T-helper 1 cell treated with Interleukin-12 subunit alpha and Interleukin-12 subunit beta and Interleukin-4 antibody, amounts not matched to agents 30 μg/mL and 1 μg/mL, for 36 hours (primary cell): Measurements from ENCODE around the gene RGCC.
"Not testable (repeated sequence)": the region's sequence is repeated elsewhere in the genome, so short reads cannot be mapped to it uniquely, and the experiment has no call there.

Experiments
- H3K27ac Mint-ChIP-seq: one replicate; pipeline ENCODE4 v1.8.0; 2021; ENCODE audit warnings: mild to moderate bottlenecking, mixed read lengths
- H3K27me3 Mint-ChIP-seq: one replicate; pipeline ENCODE4 v1.8.0; 2021; ENCODE audit warnings: low read depth, mixed read lengths
- H3K36me3 Mint-ChIP-seq: one replicate; pipeline ENCODE4 v1.8.0; 2021; ENCODE audit warnings: low read depth, mixed read lengths
- H3K4me1 Mint-ChIP-seq: one replicate; pipeline ENCODE4 v1.8.0; 2021; ENCODE audit warnings: low read depth, mixed read lengths
- H3K4me3 Mint-ChIP-seq: one replicate; pipeline ENCODE4 v1.8.0; 2021; ENCODE audit warnings: mild to moderate bottlenecking, moderate library complexity, mixed read lengths
- H3K9me3 Mint-ChIP-seq: one replicate; pipeline ENCODE4 v1.8.0; 2021; ENCODE audit warnings: mixed read lengths

Gene RGCC

GRCh38 chr13:41456768-41457588, at the start of gene RGCC:
RGCC (plus strand) TSS chr13:41457550; CDS start chr13:41457708, 158 bp downstream.
- Mint-ChIP-seq H3K36me3 (peaks cover 12% of the 10 kb centered on the region), H3K27ac (peak within 1 kb of the TSS; percentile 90), H3K4me1 (peaks cover 38% of the 10 kb centered on the region), H3K9me3 (no peaks in the 10 kb centered on the region), H3K27me3 (peaks cover 27% of the 10 kb centered on the region), H3K4me3 (peak within 1 kb of the TSS; percentile 88)

GRCh38 chr13:41408121-41408520, 49.2 kb upstream of the RGCC start:
- H3K4me3 Mint-ChIP-seq = no peak overlapping the region
- no peak overlapping the region for H3K27ac Mint-ChIP-seq
- H3K27me3 Mint-ChIP-seq = peaks cover 25% of the 10 kb centered on the region
- no peaks in the 10 kb centered on the region for H3K9me3 Mint-ChIP-seq
- H3K36me3 Mint-ChIP-seq = no peaks in the 10 kb centered on the region
- H3K4me1 Mint-ChIP-seq = no peaks in the 10 kb centered on the region

- Mint-ChIP-seq H3K27ac (no peak overlapping the region), H3K9me3 (no peaks in the 10 kb centered on the region), H3K27me3 (peaks cover 25% of the 10 kb centered on the region), H3K4me3 (no peak overlapping the region), H3K4me1 (no peaks in the 10 kb centered on the region), H3K36me3 (no peaks in the 10 kb centered on the region)
Observed at GRCh38 chr13:41408746-41409145, 48.6 kb upstream of the RGCC start.

- H3K4me3 Mint-ChIP-seq = no peak overlapping the region
- no peaks in the 10 kb centered on the region for H3K9me3 Mint-ChIP-seq
- H3K4me1 Mint-ChIP-seq = no peaks in the 10 kb centered on the region
- no peaks in the 10 kb centered on the region for H3K36me3 Mint-ChIP-seq
- H3K27me3 Mint-ChIP-seq = peaks cover 25% of the 10 kb centered on the region
- no peak overlapping the region for H3K27ac Mint-ChIP-seq
Observed at GRCh38 chr13:41409611-41410010, 47.7 kb upstream of the RGCC start.

- Mint-ChIP-seq H3K9me3 (no peaks in the 10 kb centered on the region), H3K27ac (no peak overlapping the region), H3K27me3 (peaks cover 25% of the 10 kb centered on the region), H3K4me3 (no peak overlapping the region), H3K4me1 (no peaks in the 10 kb centered on the region), H3K36me3 (no peaks in the 10 kb centered on the region)
Observed at GRCh38 chr13:41411060-41411459, 46.3 kb upstream of the RGCC start.

GRCh38 chr13:41411522-41411921, 45.8 kb upstream of the RGCC start:
- Mint-ChIP-seq H3K4me1 (no peaks in the 10 kb centered on the region), H3K27me3 (peaks cover 21% of the 10 kb centered on the region), H3K9me3 (no peaks in the 10 kb centered on the region), H3K36me3 (no peaks in the 10 kb centered on the region), H3K27ac (no peak overlapping the region), H3K4me3 (no peak overlapping the region)

- no peak overlapping the region for H3K4me3 Mint-ChIP-seq
- no peaks in the 10 kb centered on the region for H3K36me3 Mint-ChIP-seq
- no peaks in the 10 kb centered on the region for H3K4me1 Mint-ChIP-seq
- no peak overlapping the region for H3K27ac Mint-ChIP-seq
- no peaks in the 10 kb centered on the region for H3K9me3 Mint-ChIP-seq
- peaks cover 16% of the 10 kb centered on the region for H3K27me3 Mint-ChIP-seq
Observed at GRCh38 chr13:41413872-41414271, 43.5 kb upstream of the RGCC start.

- Mint-ChIP-seq H3K27ac (no peak overlapping the region), H3K36me3 (no peaks in the 10 kb centered on the region), H3K27me3 (peaks cover 7% of the 10 kb centered on the region), H3K4me1 (no peaks in the 10 kb centered on the region), H3K9me3 (no peaks in the 10 kb centered on the region), H3K4me3 (no peak overlapping the region)
Observed at GRCh38 chr13:41416276-41416675, 41.1 kb upstream of the RGCC start.

GRCh38 chr13:41418027-41418426, 39.3 kb upstream of the RGCC start:
- Mint-ChIP-seq H3K4me1 (no peaks in the 10 kb centered on the region), H3K27me3 (peaks cover 3% of the 10 kb centered on the region), H3K4me3 (no peak overlapping the region), H3K27ac (no peak overlapping the region), H3K36me3 (no peaks in the 10 kb centered on the region), H3K9me3 (no peaks in the 10 kb centered on the region)

GRCh38 chr13:41418731-41419130, 38.6 kb upstream of the RGCC start:
- Mint-ChIP-seq H3K4me3 (no peak overlapping the region), H3K36me3 (no peaks in the 10 kb centered on the region), H3K27me3 (peaks cover 3% of the 10 kb centered on the region), H3K27ac (no peak overlapping the region), H3K9me3 (no peaks in the 10 kb centered on the region), H3K4me1 (no peaks in the 10 kb centered on the region)

GRCh38 chr13:41419206-41419605, 38.1 kb upstream of the RGCC start:
- Mint-ChIP-seq H3K27me3 (peaks cover 3% of the 10 kb centered on the region), H3K9me3 (no peaks in the 10 kb centered on the region), H3K4me3 (no peak overlapping the region), H3K4me1 (no peaks in the 10 kb centered on the region), H3K27ac (no peak overlapping the region), H3K36me3 (no peaks in the 10 kb centered on the region)

GRCh38 chr13:41420146-41420545, 37.2 kb upstream of the RGCC start:
- H3K9me3 Mint-ChIP-seq = no peaks in the 10 kb centered on the region
- no peak overlapping the region for H3K4me3 Mint-ChIP-seq
- peaks cover 3% of the 10 kb centered on the region for H3K27me3 Mint-ChIP-seq
- H3K27ac Mint-ChIP-seq = no peak overlapping the region
- H3K4me1 Mint-ChIP-seq = no peaks in the 10 kb centered on the region
- H3K36me3 Mint-ChIP-seq = no peaks in the 10 kb centered on the region

GRCh38 chr13:41421330-41421729, 36.0 kb upstream of the RGCC start:
- not testable (repeated sequence) for H3K27ac Mint-ChIP-seq, H3K4me1 Mint-ChIP-seq, H3K36me3 Mint-ChIP-seq, H3K9me3 Mint-ChIP-seq, H3K4me3 Mint-ChIP-seq, H3K27me3 Mint-ChIP-seq

GRCh38 chr13:41421983-41422382, 35.4 kb upstream of the RGCC start:
- not testable (repeated sequence) for H3K27me3 Mint-ChIP-seq, H3K27ac Mint-ChIP-seq, H3K36me3 Mint-ChIP-seq, H3K4me3 Mint-ChIP-seq, H3K4me1 Mint-ChIP-seq, H3K9me3 Mint-ChIP-seq

- not testable (repeated sequence) for H3K27ac Mint-ChIP-seq, H3K27me3 Mint-ChIP-seq, H3K36me3 Mint-ChIP-seq, H3K4me3 Mint-ChIP-seq, H3K9me3 Mint-ChIP-seq, H3K4me1 Mint-ChIP-seq
Observed at GRCh38 chr13:41423259-41423658, 34.1 kb upstream of the RGCC start.

- not testable (repeated sequence) for H3K4me1 Mint-ChIP-seq, H3K27ac Mint-ChIP-seq, H3K27me3 Mint-ChIP-seq, H3K9me3 Mint-ChIP-seq, H3K36me3 Mint-ChIP-seq, H3K4me3 Mint-ChIP-seq
Observed at GRCh38 chr13:41424675-41425074, 32.7 kb upstream of the RGCC start.
